ENCODE data around the gene SETD1A.

Gene SETD1A
- 3.1 to 24.6 (median 9.8) reads per million in 18 experiments for total RNA-seq

GRCh38 chr16:30957456-30958174 is at the start of gene SETD1A:
SETD1A (plus strand) TSS chr16:30957754; CDS start chr16:30958732, 978 bp downstream.
- peak; percentile 95 for DNase-seq

- no peak for DNase-seq
These were observed 47.0 kb upstream of the SETD1A start for GRCh38 chr16:30910427-30911029.

- DNase-seq = no peak
These were observed 44.7 kb upstream of the SETD1A start for GRCh38 chr16:30912794-30913412.

GRCh38 chr16:30914830-30915229 is 42.7 kb upstream of the SETD1A start:
- no peak for DNase-seq

- DNase-seq = no peak
These were observed 38.9 kb upstream of the SETD1A start for GRCh38 chr16:30918614-30919013.

- no peak for DNase-seq
These were observed 36.7 kb upstream of the SETD1A start for GRCh38 chr16:30920891-30921290.

GRCh38 chr16:30921459-30921747 is 36.2 kb upstream of the SETD1A start:
- no peak for DNase-seq

- peak; percentile 81 to 83 for DNase-seq
These were observed 35.7 kb upstream of the SETD1A start for GRCh38 chr16:30921748-30922419.

- peak; percentile 100 for DNase-seq
These were observed 35.1 kb upstream of the SETD1A start for GRCh38 chr16:30922420-30922959.

GRCh38 chr16:30922960-30923535 is 34.5 kb upstream of the SETD1A start:
- DNase-seq = peak; percentile 99

- no peak for DNase-seq
These were observed 33.9 kb upstream of the SETD1A start, which contains the start of gene FBXL19 for GRCh38 chr16:30923554-30924075. FBXL19 (plus strand) TSS chr16:30923572; CDS start chr16:30925755, 2,183 bp downstream.

GRCh38 chr16:30924076-30924912 is 33.3 kb upstream of the SETD1A start:
- DNase-seq = no peak

GRCh38 chr16:30924913-30925631 is 32.5 kb upstream of the SETD1A start:
- no peak for DNase-seq

- no peak for DNase-seq
These were observed 31.9 kb upstream of the SETD1A start for GRCh38 chr16:30925632-30925987.

GRCh38 chr16:30925995-30926811 is 31.4 kb upstream of the SETD1A start:
- DNase-seq = no peak

- DNase-seq = no peak
These were observed 30.4 kb upstream of the SETD1A start for GRCh38 chr16:30926937-30927788.

GRCh38 chr16:30927789-30928378 is 29.7 kb upstream of the SETD1A start:
- DNase-seq = peak; percentile 33 to 44

- DNase-seq = no peak
These were observed 29.2 kb upstream of the SETD1A start for GRCh38 chr16:30928390-30928789.

GRCh38 chr16:30929167-30929566 is 28.4 kb upstream of the SETD1A start:
- no peak for DNase-seq
